Activated gamma-delta T cell treated with Interleukin-2 at 50 U/mL for 16 hours (primary cell): ENCODE data around the gene CALN1.
"Not testable (repeated sequence)": the region's sequence is repeated elsewhere in the genome, so short reads cannot be mapped to it uniquely, and the experiment has no call there.

Source experiments
- DNase-seq: peaks from one replicate; pipeline ENCODE4 v3.0.0-alpha.2; 2020

CALN1 gene

GRCh38 chr7:71937840-71938371 lies 474.2 kb downstream of the CALN1 start:
- no peak for DNase-seq

GRCh38 chr7:71935674-71936073 lies 476.5 kb downstream of the CALN1 start:
- no peak for DNase-seq

GRCh38 chr7:71933426-71933825 lies 478.7 kb downstream of the CALN1 start:
- no peak for DNase-seq

GRCh38 chr7:71925663-71926062 lies 486.5 kb downstream of the CALN1 start:
- DNase-seq, result no peak

- not testable (repeated sequence) for DNase-seq
Measured at GRCh38 chr7:71914204-71914603, 497.9 kb downstream of the CALN1 start.

GRCh38 chr7:71912476-71912875 lies 499.7 kb downstream of the CALN1 start:
- DNase-seq, result no peak

- no peak for DNase-seq
Measured at GRCh38 chr7:71911051-71911450, 501.1 kb downstream of the CALN1 start.

GRCh38 chr7:71905821-71906220 lies 506.3 kb downstream of the CALN1 start:
- DNase-seq, result no peak

GRCh38 chr7:71904484-71904883 lies 507.7 kb downstream of the CALN1 start:
- DNase-seq, result no peak

- no peak for DNase-seq
Measured at GRCh38 chr7:71900556-71900955, 511.6 kb downstream of the CALN1 start.

GRCh38 chr7:71896535-71896934 lies 515.6 kb downstream of the CALN1 start:
- DNase-seq, result no peak

GRCh38 chr7:71886046-71886445 lies 526.1 kb downstream of the CALN1 start:
- DNase-seq, result no peak

GRCh38 chr7:71885487-71885886 lies 526.7 kb downstream of the CALN1 start:
- DNase-seq, result no peak

- DNase-seq, result no peak
Measured at GRCh38 chr7:71883415-71883814, 528.7 kb downstream of the CALN1 start.

- DNase-seq, result no peak
Measured at GRCh38 chr7:71871446-71871845, 540.7 kb downstream of the CALN1 start.

GRCh38 chr7:71870812-71871211 lies 541.3 kb downstream of the CALN1 start:
- no peak for DNase-seq

GRCh38 chr7:71868797-71869196 lies 543.3 kb downstream of the CALN1 start:
- no peak for DNase-seq

- no peak for DNase-seq
Measured at GRCh38 chr7:71867626-71868025, 544.5 kb downstream of the CALN1 start.

GRCh38 chr7:71865172-71865571 lies 547.0 kb downstream of the CALN1 start:
- no peak for DNase-seq

- DNase-seq, result no peak
Measured at GRCh38 chr7:71864130-71864529, 548.0 kb downstream of the CALN1 start.

GRCh38 chr7:71860572-71860971 lies 551.6 kb downstream of the CALN1 start:
- no peak for DNase-seq

- no peak for DNase-seq
Measured at GRCh38 chr7:71857338-71857737, 554.8 kb downstream of the CALN1 start.

- no peak for DNase-seq
Measured at GRCh38 chr7:71854546-71855397, 557.4 kb downstream of the CALN1 start.

- no peak for DNase-seq
Measured at GRCh38 chr7:71851776-71852498, 560.2 kb downstream of the CALN1 start.
